CMK (cell line): ENCODE data around the gene PRR22.

Source experiments
- DNase-seq: peaks from one replicate; pipeline ENCODE4 v3.0.0-alpha.2; 2010; ENCODE audit warnings: low read depth

Gene PRR22

GRCh38 chr19:5784581-5785147 lies at the start of gene PRR22:
Gene PRR22, minus strand, starts transcription at chr19:5784746. Its CDS starts 86 bp downstream, at chr19:5784660.
- DNase-seq: no peak

- no peak for DNase-seq
Observed at GRCh38 chr19:5832527-5833216, 48.1 kb upstream of the PRR22 start.

- DNase-seq: no peak
Observed at GRCh38 chr19:5832061-5832460, 47.5 kb upstream of the PRR22 start.

- DNase-seq: no peak
Observed at GRCh38 chr19:5831159-5831558, 46.6 kb upstream of the PRR22 start.

- DNase-seq: no peak
Observed at GRCh38 chr19:5829567-5830310, 45.2 kb upstream of the PRR22 start.

GRCh38 chr19:5828661-5829566 lies 44.4 kb upstream of the PRR22 start:
- DNase-seq: peak; percentile 73

DNA sequence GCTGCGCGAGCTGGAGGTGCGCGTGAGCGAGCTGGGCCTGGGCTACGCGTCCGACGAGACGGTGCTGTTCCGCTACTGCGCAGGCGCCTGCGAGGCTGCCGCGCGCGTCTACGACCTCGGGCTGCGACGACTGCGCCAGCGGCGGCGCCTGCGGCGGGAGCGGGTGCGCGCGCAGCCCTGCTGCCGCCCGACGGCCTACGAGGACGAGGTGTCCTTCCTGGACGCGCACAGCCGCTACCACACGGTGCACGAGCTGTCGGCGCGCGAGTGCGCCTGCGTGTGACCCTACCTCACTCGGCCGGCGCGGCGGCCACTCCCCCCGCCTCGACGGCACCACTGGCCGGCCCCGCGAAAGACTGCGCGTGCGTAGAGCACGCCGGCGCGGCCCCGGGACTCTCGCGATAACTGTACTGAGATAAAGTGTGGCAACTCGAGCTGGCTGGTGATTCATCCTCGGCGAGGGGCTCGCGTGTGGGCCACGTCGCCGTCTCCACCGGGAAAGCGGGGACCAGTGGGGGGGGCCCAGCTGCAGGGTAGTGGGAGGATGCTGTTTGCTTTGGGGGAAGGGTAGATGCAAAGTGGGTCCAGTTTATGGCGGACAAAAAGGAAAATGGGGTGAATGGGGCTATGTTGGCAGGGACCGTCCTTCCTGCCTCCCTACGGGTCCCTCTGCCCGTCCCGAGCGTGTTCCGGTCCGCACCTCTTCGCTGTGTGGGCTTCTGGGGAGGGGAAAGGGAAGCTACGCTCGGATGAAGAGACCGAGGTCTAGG lies 43.5 kb upstream of the PRR22 start:
- peak; percentile 91 for DNase-seq

- DNase-seq: no peak
Observed at GRCh38 chr19:5827342-5827890, 42.9 kb upstream of the PRR22 start.

DNA sequence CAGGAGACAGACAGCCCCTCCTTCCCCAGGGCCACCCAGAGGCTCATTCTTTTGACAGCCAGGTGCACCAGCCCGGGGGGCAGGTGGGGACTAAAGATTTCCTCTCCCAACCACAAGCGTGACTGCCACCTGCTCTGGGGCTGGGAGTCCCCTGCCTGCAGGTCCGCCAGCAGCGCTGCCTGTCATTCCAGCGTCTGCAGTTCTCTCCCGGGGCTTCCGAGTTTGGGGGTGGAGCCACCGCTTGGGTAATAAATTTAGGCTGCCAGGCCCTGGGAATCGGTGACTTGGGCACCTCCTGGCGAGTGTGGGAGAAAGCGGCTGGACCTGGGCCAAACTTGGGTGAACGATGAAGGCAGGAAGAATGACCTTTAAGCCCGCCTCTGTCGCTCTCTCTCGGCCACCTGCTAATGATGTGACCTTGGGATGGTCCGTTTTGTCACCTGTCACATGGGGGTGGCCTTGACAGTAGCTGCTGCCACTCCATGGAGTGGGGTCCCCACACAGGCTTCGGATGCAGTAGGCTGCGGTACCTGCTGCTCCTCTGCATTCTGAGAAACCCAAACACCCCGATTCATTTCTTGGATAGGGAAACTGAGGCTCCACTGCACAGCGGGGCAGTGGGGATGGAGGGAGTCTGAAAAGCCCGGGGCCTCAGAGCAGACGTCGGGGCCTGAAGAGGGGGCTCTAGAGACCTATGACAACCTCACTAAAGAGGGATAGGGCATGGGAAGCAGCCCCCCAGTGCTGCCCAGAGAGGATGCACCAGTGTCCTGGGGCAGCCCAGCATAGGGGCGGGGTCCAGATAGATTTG lies 42.2 kb upstream of the PRR22 start:
- DNase-seq: no peak

DNA sequence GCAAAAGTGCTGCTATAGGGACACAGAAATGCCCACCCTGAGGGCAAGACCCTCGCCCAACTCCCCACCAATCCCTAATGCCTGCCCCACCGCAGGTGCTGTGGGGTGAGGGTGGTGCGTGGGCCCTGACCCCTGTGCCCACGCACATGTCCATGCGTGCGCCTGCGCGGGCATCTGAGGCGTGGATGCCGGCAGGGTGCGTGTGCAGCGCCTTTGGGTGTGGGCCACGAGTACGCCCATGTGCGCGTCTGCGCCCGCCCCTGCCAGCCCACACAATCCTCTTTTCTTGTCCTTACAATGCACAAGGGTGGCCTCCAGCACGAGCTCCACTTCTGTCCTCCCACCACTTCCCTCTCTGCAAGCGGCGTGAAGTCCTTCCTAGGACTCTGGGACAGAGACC lies 40.6 kb upstream of the PRR22 start:
- no peak for DNase-seq

GRCh38 chr19:5824751-5825150 lies 40.2 kb upstream of the PRR22 start:
- DNase-seq: no peak

DNA sequence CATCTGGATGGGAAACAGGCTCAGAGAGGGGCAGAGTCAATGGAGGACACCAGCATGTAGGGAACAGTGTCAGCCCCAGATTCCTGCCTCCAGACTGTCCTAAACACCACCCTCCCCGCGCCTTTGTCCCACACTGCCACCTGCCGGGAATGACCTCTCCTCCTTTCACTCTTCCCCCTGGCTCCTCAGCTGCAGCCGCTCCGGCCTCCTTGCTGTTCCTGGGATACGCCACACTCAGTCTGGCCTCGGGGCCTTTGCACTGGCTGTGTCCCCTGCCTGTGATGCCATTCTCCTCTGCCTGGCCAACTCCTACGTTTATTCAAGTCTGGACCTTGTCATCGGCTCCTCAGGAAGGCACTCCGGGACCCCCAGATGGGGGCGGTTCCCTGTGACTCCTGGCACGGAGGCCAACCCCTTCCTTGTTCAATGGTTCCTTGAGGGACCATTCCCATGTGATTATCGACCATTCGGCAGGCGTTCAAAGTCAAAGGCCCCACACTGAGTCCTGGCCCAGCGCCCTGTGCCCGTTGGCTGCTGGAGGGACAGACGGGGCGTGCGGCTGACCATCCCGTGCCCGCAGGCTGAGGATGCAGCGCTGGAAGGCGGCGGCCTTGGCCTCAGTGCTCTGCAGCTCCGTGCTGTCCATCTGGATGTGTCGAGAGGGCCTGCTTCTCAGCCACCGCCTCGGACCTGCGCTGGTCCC lies 39.2 kb upstream of the PRR22 start:
- no peak for DNase-seq

- no peak for DNase-seq
Observed at GRCh38 chr19:5822181-5822844, 37.8 kb upstream of the PRR22 start.

DNA sequence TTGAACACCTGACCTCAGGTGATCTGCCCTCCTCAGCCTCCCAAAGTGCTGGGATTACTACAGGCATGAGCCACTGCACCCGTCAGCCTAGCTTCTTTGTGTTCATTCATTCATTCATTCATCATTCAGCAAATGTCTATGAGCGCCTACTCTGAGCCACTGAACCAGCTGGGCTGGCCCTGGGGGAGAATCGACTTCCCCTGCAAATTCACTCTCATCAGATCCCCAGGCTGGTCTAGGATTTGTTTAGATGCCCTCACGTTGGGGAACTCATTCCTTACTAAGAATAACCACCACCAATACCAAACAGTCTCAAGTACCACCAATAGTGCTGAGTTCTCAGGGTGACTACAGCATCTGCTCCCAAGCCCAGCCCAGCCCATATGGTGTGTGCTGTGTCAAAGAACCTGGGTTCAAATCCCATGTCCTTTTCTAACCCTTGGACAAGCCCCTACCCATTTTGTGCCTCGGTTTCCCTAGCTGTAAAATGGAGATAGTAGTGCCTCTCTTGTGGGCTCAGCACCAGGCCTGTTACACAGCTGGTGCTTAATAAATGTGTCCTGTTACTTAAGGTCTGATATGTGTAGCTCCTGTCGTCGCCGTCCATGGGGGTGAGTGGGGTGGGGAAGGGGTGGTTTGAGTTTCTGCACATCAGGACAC lies 37.1 kb upstream of the PRR22 start:
- DNase-seq: no peak

GRCh38 chr19:5820785-5821184 lies 36.2 kb upstream of the PRR22 start:
- no peak for DNase-seq

DNA sequence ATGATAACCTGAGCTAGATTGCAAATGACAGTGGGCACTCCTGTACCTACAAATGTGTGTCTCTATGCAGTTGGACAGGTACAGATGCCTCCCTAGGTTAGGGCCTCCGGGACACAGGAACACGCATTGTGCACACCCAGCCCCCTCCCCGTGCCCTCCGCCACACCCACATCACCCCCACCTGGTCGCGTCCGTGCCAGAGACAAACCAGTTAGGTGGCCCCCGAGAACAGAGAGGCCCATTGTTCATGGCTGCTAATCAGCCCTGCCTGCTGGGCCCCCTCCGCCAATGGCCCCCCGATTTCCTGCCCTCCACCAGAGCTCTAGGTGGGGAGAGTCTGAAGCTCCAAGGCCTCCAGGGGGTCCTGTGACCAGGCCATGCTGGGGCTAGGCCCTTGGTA lies 34.0 kb upstream of the PRR22 start:
- no peak for DNase-seq

GRCh38 chr19:5817218-5817617 lies 32.7 kb upstream of the PRR22 start:
- no peak for DNase-seq

DNA sequence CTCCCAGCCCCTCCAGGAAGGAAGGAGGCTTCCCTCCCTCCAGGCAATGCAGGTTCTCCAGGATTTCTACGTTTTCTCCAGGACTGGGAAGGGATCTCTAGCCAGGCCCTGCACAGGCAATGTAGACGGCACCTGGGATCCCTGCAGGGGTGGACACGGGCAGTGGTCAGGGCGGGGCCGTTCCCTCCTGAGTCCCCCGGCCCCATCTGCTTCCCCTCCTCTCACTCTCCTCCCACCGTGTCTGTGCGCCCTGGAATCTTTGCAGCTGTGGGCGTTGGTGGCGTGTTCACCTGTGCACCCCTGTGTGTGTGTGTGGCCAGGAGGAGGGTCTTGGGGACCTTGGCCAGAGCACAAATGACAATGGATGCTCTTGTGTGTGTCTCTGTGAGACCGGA lies 30.3 kb upstream of the PRR22 start:
- no peak for DNase-seq
